ENCODE results near the gene SIVA1.

The SIVA1 gene

GRCh38 chr14:104789752-104790743 is 37.1 kb downstream of the SIVA1 start:
- no peak overlapping the region for H3K27ac ChIP-seq
- intact Hi-C loops (cut with DNase I; ENCODE audit: low total_unique reads): no loop called here
- H3K4me1 ChIP-seq: peaks cover 0 to 99% (median 68%) of the 10 kb centered on the region in 4 donors
- no peaks in the 10 kb centered on the region for H3K27me3 ChIP-seq
- peaks cover 12 to 74% (median 35%) of the 10 kb centered on the region in 3 donors for H3K36me3 ChIP-seq
- DNase-seq: no peak
- no peak overlapping the region for H3K4me3 ChIP-seq
- H3K9me3 ChIP-seq: no peaks in the 10 kb centered on the region
- no peak for TF ChIP-seq CTCF (IDR thresholded peaks at IDR 0.05)

DNA sequence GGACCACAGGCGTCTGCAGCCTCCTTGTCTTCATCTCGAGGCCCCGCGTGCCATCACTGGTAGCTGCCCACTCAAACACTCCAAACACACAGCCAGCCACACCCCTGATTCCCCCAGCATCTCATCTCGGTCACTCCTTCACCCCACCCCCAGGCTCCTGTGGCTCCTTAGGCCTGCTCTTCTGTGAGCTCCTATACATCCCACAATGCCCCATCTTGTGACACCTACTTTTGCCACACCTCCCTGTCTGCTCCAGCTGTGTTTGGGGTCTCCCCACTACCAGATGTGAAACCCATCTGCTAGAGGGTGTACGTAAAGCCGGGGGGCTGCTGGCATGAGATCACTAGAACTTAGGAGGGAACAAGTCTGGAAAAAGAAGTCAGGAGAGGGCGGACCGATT is 38.5 kb downstream of the SIVA1 start:
- H3K9me3 ChIP-seq: no peaks in the 10 kb centered on the region
- peaks cover 12 to 62% (median 35%) of the 10 kb centered on the region in 3 donors for H3K36me3 ChIP-seq
- no peak for TF ChIP-seq CTCF (IDR thresholded peaks at IDR 0.05)
- H3K27me3 ChIP-seq: no peaks in the 10 kb centered on the region
- no peak for DNase-seq
- no peak overlapping the region for H3K4me3 ChIP-seq
- intact Hi-C loops (cut with DNase I; ENCODE audit: low total_unique reads): no loop called here
- peaks cover 0 to 92% (median 64%) of the 10 kb centered on the region in 4 donors for H3K4me1 ChIP-seq
- no peak overlapping the region for H3K27ac ChIP-seq

DNA sequence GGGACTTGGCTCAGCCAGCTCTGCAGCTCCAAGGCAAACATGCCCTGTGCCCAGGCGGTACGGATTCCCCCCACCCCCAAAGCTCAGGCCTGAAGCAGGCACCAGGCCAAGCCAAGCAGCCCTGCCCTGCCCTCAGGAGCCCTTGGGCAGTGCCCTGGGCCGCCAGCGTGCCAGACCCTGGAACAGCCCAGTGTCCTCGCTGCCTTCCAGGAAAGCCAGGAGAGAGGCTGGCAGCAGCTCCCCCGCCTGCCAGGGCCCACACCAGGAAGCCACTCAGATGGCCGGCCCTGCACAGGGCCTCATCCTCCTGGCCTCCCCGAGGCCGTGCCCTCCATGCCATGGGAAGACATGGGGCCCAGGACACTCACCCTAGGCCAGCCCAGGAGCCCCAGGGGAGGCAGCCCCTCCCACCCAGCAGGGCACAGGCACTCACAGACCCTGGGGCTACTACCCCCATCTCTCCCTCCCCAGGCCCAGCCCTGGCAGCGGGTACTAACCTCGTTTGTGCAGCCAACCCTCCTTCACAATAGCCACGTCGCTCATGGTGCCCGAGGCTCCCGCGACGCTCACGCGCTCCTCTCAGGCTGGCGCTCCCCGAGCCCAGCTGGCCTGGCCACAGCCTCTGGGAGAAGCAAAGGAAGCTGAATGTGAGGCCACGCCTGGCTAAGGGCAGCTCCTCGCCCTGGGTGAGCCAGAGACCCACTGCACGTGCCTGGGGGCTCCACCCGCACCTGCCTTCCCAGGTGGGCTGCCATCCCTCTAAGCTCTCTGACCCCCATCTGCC is 39.3 kb downstream of the SIVA1 start:
- H3K9me3 ChIP-seq: no peaks in the 10 kb centered on the region
- H3K36me3 ChIP-seq: peaks cover 12 to 55% (median 35%) of the 10 kb centered on the region in 3 donors
- peaks cover 0 to 90% (median 57%) of the 10 kb centered on the region in 4 donors for H3K4me1 ChIP-seq
- intact Hi-C loops (cut with DNase I; ENCODE audit: low total_unique reads): no loop called here
- TF ChIP-seq CTCF (IDR thresholded peaks at IDR 0.05): no peak
- H3K27ac ChIP-seq: peak overlapping the region; percentile 18 to 42
- H3K27me3 ChIP-seq: no peaks in the 10 kb centered on the region
- peak in 1 of 2 donors; percentile 81 for DNase-seq
- no peak overlapping the region for H3K4me3 ChIP-seq

GRCh38 chr14:104792945-104793702 is 40.2 kb downstream of the SIVA1 start:
- intact Hi-C loops (cut with DNase I; ENCODE audit: low total_unique reads): no loop called here
- peak overlapping the region; percentile 18 to 75 for H3K27ac ChIP-seq
- no peak for TF ChIP-seq CTCF (IDR thresholded peaks at IDR 0.05)
- peaks cover 0 to 90% (median 52%) of the 10 kb centered on the region in 4 donors for H3K4me1 ChIP-seq
- H3K4me3 ChIP-seq: peak overlapping the region in 1 of 2 donors; percentile 68
- no peaks in the 10 kb centered on the region for H3K27me3 ChIP-seq
- DNase-seq: no peak
- peaks cover 12 to 47% (median 27%) of the 10 kb centered on the region in 3 donors for H3K36me3 ChIP-seq
- no peaks in the 10 kb centered on the region for H3K9me3 ChIP-seq

DNA sequence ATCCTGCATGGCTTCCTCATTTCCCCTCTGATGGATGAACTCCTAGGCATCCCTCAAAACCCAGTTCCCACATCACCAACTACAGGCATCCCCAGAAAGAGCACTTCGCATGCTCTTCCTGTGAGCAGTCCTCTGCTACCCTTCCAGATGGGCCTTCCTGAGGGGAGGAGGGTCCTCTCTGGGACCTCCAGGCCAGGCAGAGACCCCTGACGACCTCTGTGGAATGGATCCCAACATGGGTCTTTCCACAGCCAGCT is 40.7 kb downstream of the SIVA1 start:
- Histone ChIP-seq H3K4me3 (peak overlapping the region; percentile 68 to 90), H3K36me3 (peaks cover 12 to 42% (median 24%) of the 10 kb centered on the region in 3 donors), H3K4me1 (peaks cover 0 to 85% (median 49%) of the 10 kb centered on the region in 4 donors), H3K27me3 (no peaks in the 10 kb centered on the region), H3K27ac (peak overlapping the region in 1 of 2 donors; percentile 75), H3K9me3 (no peaks in the 10 kb centered on the region)
- intact Hi-C loops (cut with DNase I; ENCODE audit: low total_unique reads): no loop called here
- no peak for TF ChIP-seq CTCF (IDR thresholded peaks at IDR 0.05)
- DNase-seq: no peak

Measured in tibial artery (tissue), 4 donors.